ENCODE data around the gene LIN28B.

LIN28B gene

DNA sequence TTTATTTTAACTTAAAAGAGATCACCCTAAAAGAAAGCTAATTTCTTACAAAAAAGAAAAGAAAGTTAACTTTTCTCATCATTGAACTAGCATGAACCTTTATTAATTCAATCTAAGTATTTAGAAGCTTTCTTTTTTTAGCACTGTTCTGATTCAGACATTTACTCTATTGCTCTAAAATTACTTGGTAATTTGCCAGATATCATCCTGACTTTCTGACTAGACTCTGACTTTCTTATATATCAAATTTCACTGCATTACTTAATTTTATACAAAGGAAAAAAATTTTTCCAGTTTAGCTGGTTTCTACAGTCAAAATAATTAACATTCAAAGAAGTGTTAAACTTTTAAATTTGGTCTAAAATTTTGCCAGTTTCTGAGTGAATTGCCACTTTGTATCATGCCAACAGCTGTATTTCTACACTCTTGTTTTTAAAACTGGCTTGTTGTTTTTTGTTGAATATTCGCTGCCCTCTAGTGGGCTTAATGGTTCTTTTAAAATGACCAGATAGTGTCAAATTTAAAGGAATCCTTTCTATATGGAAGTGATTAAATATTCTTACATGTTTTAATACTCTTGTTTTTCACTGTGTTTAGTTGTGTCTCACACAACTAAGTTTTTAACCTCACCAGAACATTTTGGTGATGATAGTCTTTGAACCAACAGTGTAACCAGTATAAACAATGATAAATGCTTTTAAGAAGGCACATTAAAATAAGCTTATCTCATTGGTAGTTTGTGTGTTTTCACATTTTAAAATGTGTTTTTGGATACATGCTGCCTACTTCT, 120.9 kb downstream of the LIN28B start:
- H3K27ac ChIP-seq (ENCODE audit: extremely low read depth, low read depth, low read length) = no peak overlapping the region
- ChIA-PET POLR2A (interaction anchor here (0.9 kb wide), 1 partner anchor 122 kb away, joined by 3 read pairs; no protein-coding TSS in a partner anchor), CTCF (interaction anchor here (0.5 to 5.1 kb wide), 54 partner anchors 9 to 732 kb away, joined by 3 to 47 read pairs (median 4); partner anchors contain the start of genes HACE1, LIN28B and PREP)
- H3K4me3 ChIP-seq (ENCODE audit: low read depth, low read length) = no peak overlapping the region
- peaks cover 6% of the 10 kb centered on the region for H3K4me1 ChIP-seq (ENCODE audit: control insufficient read depth, insufficient read depth, low read length)
- TF ChIP-seq MEIS1 (CRISPR knock-in tag; IDR thresholded peaks at IDR 0.05; ENCODE audit: borderline replicate concordance) = no peak
- peak; percentile 86 for TF ChIP-seq PRDM1 (tag by site-specific recombination; IDR thresholded peaks at IDR 0.05)
- TF ChIP-seq KLF10 (tag by site-specific recombination; IDR thresholded peaks at IDR 0.05) = no peak
- TF ChIP-seq ZNF214 (tag by site-specific recombination; IDR thresholded peaks at IDR 0.05; ENCODE audit: borderline replicate concordance) = no peak
- TF ChIP-seq ZNF560 (tag by site-specific recombination; IDR thresholded peaks at IDR 0.05; ENCODE audit: borderline replicate concordance) = no peak
- TF ChIP-seq ZNF449 (tag by site-specific recombination; IDR thresholded peaks at IDR 0.05) = peak; percentile 13; the same call in 1 of the 2 replicates
- TF ChIP-seq ZNF335 (tag by site-specific recombination; conservative IDR thresholded peaks at IDR 0.05) = no peak
- peak; percentile 33; the same call in 1 of the 2 replicates for TF ChIP-seq ZBTB17 (tag by site-specific recombination; IDR thresholded peaks at IDR 0.05)
- no peak for TF ChIP-seq ZNF530 (tag by site-specific recombination; IDR thresholded peaks at IDR 0.05; ENCODE audit: low read depth)
- TF ChIP-seq ZNF366 (tag by site-specific recombination; conservative IDR thresholded peaks at IDR 0.05) = 0 out of 2 replicates have a peak, but pooled peaks have one; percentile 43
- no peak for TF ChIP-seq ZNF221 (tag by site-specific recombination; IDR thresholded peaks at IDR 0.05; ENCODE audit: borderline replicate concordance)
- TF ChIP-seq, protein P1, sequence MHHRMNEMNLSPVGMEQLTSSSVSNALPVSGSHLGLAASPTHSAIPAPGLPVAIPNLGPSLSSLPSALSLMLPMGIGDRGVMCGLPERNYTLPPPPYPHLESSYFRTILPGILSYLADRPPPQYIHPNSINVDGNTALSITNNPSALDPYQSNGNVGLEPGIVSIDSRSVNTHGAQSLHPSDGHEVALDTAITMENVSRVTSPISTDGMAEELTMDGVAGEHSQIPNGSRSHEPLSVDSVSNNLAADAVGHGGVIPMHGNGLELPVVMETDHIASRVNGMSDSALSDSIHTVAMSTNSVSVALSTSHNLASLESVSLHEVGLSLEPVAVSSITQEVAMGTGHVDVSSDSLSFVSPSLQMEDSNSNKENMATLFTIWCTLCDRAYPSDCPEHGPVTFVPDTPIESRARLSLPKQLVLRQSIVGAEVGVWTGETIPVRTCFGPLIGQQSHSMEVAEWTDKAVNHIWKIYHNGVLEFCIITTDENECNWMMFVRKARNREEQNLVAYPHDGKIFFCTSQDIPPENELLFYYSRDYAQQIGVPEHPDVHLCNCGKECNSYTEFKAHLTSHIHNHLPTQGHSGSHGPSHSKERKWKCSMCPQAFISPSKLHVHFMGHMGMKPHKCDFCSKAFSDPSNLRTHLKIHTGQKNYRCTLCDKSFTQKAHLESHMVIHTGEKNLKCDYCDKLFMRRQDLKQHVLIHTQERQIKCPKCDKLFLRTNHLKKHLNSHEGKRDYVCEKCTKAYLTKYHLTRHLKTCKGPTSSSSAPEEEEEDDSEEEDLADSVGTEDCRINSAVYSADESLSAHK (tag by site-specific recombination; IDR thresholded peaks at IDR 0.05) = no peak
- TF ChIP-seq ZNF830 (tag by site-specific recombination; IDR thresholded peaks at IDR 0.05; ENCODE audit: low read depth) = no peak
- no peak for TF ChIP-seq ZNF529 (tag by site-specific recombination; IDR thresholded peaks at IDR 0.05; ENCODE audit: insufficient replicate concordance)
- no peak for TF ChIP-seq IKZF3 (tag by site-specific recombination; IDR thresholded peaks at IDR 0.05)
- TF ChIP-seq BCL11A (tag by site-specific recombination; IDR thresholded peaks at IDR 0.05; ENCODE audit: low read depth) = no peak
- peak; percentile 44 for TF ChIP-seq PRDM6 (tag by site-specific recombination; IDR thresholded peaks at IDR 0.05)
- peak; percentile 80 for TF ChIP-seq ZNF654 (tag by site-specific recombination; IDR thresholded peaks at IDR 0.05; ENCODE audit: low read depth)
- TF ChIP-seq ZNF658 (tag by site-specific recombination; IDR thresholded peaks at IDR 0.05) = no peak
- TF ChIP-seq ZNF274 (IDR thresholded peaks at IDR 0.05; ENCODE audit: low read length) = no peak
- no peak for TF ChIP-seq ZNF274 (tag by site-specific recombination; IDR thresholded peaks at IDR 0.05; ENCODE audit: borderline replicate concordance)
- no peak for TF ChIP-seq ZNF362 (tag by site-specific recombination; IDR thresholded peaks at IDR 0.05)
- H3K9me3 ChIP-seq (ENCODE audit: control insufficient read depth, insufficient read depth, low read depth, low read length) = no peaks in the 10 kb centered on the region
- H3K36me3 ChIP-seq (ENCODE audit: control insufficient read depth in 2 of 2, insufficient read depth in 1 of 2, low read length in 2 of 2) = peaks cover 0 to 13% of the 10 kb centered on the region in 2 experiments; a peak in 1 of 3 replicates

All from HEK293 (cell line).